HepG2 (cell line): ENCODE data around the gene SASH1.

Experiments used
- NFE2 ChIP-seq: sonication (generic); formaldehyde crosslinking; IDR thresholded peaks from 2 replicates; pipeline ENCODE4 v1.4.0; 2020; ENCODE audit warnings: missing genetic modification reagents
- SIN3A ChIP-seq: IDR thresholded peaks from 2 replicates; pipeline ENCODE4 v1.6.1; 2011; ENCODE audit warnings: low read depth, mild to moderate bottlenecking, control low read depth, low read length, borderline replicate concordance
- TRIM24 ChIP-seq: sonication (generic); formaldehyde crosslinking; IDR thresholded peaks from 2 replicates; pipeline ENCODE4 v1.8.0; 2022; ENCODE audit warnings: mild to moderate bottlenecking, missing genetic modification reagents
- XRCC5 ChIP-seq: fragments of 200-400 bp; formaldehyde crosslinking; optimal IDR thresholded peaks from 2 replicates; pipeline ENCODE3; 2017; ENCODE audit warnings: mild to moderate bottlenecking, low read length
- YEATS2 ChIP-seq: sonication (generic); formaldehyde crosslinking; IDR thresholded peaks from 2 replicates; pipeline ENCODE4 v1.4.0; 2020; ENCODE audit warnings: missing genetic modification reagents, borderline replicate concordance
- ZNF629 ChIP-seq: sonication (generic); formaldehyde crosslinking; conservative IDR thresholded peaks from 2 replicates; pipeline ENCODE4 v1.5.0; 2020; ENCODE audit warnings: missing genetic modification reagents
- ZNF724P ChIP-seq: sonication (generic); formaldehyde crosslinking; IDR thresholded peaks from 2 replicates; pipeline ENCODE4 v1.8.0; 2022; ENCODE audit warnings: missing genetic modification reagents, borderline replicate concordance
- TF ChIP-seq, protein P1 (sequence below): sonication (generic); formaldehyde crosslinking; IDR thresholded peaks from 2 replicates; pipeline ENCODE4 v1.5.1; 2020; ENCODE audit warnings: missing genetic modification reagents, mild to moderate bottlenecking, borderline replicate concordance

DNA sequence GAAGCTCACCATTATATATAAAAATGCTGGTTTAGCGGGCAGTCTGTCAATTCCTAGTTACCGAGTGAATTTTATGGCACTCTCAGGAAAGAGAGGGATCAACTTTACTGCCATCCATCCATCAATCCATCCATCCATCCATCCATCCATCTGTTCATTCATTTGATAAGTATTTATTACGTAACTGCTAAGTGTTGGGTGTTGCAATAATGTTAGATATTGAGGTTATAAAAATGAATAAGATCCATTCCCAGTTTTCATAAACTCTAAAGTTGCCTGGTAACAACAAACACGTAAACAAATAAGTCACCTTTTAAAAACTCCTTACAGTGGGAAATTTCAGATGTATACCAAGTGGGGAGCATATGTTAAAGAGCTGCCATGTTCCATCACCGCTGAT lies 36.8 kb downstream of the SASH1 start:
- TF ChIP-seq, protein P1, sequence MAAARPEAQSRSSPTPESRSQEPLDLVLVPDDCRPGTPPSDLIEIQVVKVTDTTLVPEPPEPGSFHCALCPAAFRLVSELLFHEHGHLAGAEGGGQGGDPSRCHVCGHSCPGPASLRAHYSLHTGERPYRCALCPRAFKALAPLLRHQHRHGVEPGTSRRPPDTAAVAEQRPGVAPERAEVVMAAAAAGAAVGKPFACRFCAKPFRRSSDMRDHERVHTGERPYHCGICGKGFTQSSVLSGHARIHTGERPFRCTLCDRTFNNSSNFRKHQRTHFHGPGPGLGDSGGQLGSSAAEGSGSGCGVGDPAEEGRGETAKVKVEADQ (CRISPR knock-in tag) = no peak
- TF ChIP-seq ZNF724P (no peak), SIN3A (no peak), TRIM24 (CRISPR knock-in tag) (no peak), NFE2 (CRISPR knock-in tag) (no peak), YEATS2 (CRISPR knock-in tag) (no peak), ZNF629 (CRISPR knock-in tag) (no peak), XRCC5 (no peak)
